SHP77 treated with DMSO at 0.1 percent for 48 hours (cell line): ENCODE results near the gene SMIM35.
"Not testable (repeated sequence)": the region's sequence is repeated elsewhere in the genome, so short reads cannot be mapped to it uniquely, and the experiment has no call there.

Experiments
- DNase-seq: peaks from one replicate; lab custom pipeline; 2025; lab: John Stamatoyannopoulos, UW

Gene SMIM35

DNA sequence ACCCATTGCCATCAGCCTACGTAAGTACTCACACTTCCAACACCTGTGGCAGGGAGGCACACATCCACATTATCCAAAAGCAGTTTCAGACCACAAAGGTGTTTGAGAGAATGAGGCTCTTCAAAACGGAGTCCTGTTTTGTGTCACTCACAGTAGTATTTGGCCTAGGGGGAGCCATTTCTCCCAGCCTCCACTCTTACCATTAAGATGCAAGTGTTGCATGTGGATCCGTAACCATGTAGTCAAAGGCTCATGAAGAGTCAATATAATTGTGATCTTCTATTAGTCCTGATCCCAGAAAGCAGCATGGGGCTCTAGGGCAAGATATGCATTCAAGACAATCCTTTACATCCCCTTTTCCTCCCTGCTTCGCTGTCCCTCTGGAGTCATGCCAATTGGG lies 59.1 kb downstream of the SMIM35 start:
- no peak for DNase-seq

DNA sequence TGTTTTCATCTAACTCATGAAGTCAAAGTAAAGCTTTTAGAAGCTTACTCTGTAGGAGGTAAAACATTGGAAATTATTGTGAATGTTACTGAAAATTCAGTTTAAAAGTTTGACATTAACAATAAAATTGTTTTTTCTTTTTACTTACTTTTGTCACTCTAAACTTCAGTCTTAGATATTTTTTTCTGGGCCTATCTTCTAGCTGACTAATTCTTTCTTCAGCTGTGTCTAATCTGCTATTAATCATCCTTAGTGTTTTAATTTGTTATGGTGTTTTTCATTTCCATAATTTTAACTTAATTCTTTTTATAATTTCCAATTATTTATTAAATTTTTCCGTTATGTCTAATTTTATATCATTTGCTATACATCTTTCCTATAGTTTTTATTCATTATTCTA lies 65.6 kb downstream of the SMIM35 start:
- no peak for DNase-seq

DNA sequence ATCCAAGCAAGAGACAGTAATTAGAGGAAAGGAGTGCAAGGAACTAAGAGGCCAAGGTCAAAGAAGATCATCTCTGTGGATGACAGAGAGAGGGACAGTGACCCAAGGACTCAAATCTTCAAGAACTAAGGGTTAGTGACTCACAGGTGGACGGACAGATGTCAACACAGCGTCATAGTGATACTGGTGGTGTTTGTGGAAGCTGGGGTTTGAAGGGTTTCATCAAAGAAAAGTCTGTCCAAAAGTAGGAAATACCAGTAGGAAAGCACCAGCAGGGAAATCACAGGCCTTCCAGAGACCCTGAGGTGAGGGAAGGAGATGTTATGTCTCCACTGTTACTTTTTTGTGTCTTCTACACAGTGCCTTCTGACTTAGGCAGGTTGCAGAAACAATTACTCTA lies 68.4 kb downstream of the SMIM35 start:
- no peak for DNase-seq

DNA sequence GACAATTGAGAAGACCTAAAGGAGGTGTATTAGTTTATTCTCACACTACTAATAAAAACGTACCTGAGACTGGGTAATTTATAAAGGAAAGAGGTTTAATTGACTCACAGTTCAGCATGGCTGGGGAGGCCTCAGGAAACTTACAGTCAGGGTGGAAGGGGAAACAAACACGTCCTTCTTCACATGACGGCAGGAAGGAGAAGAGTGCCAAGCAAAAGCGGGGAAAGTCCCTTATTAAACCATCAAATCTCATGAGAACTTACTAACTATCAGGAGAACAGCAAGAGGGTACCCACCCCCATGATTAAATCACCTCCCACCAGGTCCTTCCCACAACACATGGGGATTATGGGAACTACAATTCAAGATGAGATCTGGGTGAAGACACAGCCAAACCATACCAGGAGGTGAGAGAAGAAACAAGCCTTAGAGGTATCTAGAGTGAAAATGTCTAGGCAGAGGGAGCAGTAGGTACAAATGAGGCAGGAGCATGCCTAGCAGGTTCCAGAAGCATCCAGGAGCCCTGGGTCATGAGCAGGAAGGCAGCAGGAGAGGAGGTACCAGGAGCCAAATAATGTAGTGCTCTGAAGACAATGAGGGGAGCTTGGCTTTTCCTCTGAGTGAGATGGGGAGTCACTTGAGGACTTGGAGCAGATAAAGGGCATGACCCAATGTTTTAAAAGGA lies 69.0 kb downstream of the SMIM35 start:
- DNase-seq, result no peak

GRCh38 chr11:118017111-118017510 lies 69.7 kb downstream of the SMIM35 start:
- no peak for DNase-seq

DNA sequence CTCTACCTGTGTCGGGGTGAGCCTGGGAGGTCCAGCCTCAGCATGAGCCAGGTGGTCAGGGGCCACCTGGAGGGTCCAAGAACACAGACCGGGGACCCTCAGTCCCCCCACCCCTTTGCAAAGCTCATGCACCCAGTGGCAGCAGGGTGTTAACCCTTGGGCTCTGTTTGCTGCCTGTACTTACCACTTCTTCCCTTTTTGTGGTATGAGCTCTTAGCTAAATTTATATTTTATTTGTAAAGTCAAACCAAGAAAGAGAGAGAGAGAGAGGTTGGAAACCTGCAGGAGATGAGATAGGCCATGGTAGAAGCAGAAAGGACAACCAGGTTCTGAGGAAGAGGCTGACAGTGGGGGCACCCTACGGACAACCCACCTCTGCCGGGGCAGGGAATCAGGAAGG lies 70.7 kb downstream of the SMIM35 start:
- DNase-seq, result no peak

DNA sequence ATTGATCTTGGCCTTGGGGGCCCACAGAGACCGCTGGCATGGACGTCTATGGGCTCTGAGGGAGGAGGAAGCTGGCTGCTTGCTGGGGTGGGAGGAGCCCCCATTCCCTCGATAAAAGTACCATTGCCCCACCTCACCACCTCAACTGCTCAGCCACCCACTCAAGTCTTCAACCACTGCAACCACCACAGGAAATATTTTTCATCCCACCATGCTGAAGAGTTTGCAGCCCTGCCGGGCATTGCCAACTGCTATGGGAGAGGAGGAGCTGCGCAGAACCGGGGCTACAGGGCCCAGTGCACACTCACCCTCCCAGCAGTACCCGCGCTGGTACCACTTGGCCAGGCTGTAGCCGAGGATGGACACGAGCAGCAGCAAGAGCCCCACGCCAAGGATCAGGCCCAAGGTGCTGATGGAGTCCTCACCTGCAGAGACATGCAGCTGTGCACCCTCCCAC lies 71.3 kb downstream of the SMIM35 start:
- no peak for DNase-seq

DNA sequence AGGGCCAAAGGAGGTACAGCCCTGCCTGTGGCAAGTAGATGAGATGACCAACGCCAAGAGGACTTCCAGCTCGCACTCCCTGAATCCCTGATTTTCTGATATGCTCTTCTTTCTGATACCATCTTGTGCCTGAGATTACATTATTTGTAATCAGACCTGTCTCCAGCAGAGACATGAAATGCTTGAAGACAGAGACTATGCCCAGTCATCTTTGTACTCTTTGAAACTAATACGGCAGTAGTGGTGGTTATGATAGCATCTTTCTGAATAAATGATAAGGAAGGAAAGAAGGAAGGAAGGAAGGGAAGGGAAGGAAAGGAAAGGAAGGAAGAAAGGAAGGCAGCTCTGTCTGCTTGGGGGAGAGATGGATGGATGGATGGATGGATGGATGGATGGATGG lies 72.7 kb downstream of the SMIM35 start:
- DNase-seq, result no peak

DNA sequence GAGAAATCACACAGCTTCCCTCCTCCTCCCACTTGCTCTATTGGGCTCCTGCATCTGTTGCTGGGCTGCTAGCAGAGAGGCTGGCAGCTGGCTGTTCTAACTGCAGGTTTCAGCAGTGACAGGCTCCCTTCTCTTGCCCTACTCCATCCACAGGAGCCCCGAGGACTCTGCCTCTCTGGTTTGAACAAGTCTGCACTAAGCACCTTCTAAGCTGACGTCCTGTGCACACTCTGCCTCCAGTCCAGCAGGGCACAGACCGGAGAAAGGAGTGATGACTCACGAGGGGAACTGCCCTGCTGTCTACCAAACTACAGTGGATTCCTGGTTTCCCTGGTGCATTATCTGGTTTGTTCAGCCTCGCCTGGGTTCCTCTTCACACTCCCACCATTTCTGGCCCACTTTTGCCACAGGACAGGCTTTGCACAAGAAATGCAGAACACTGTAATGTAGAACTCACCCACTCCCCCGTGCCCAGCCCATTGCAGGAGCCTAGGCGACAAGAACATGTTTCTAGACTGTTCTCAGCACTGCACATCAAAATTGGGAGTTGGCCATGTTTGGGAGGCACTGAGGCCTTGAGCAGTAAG lies 74.6 kb downstream of the SMIM35 start:
- no peak for DNase-seq

DNA sequence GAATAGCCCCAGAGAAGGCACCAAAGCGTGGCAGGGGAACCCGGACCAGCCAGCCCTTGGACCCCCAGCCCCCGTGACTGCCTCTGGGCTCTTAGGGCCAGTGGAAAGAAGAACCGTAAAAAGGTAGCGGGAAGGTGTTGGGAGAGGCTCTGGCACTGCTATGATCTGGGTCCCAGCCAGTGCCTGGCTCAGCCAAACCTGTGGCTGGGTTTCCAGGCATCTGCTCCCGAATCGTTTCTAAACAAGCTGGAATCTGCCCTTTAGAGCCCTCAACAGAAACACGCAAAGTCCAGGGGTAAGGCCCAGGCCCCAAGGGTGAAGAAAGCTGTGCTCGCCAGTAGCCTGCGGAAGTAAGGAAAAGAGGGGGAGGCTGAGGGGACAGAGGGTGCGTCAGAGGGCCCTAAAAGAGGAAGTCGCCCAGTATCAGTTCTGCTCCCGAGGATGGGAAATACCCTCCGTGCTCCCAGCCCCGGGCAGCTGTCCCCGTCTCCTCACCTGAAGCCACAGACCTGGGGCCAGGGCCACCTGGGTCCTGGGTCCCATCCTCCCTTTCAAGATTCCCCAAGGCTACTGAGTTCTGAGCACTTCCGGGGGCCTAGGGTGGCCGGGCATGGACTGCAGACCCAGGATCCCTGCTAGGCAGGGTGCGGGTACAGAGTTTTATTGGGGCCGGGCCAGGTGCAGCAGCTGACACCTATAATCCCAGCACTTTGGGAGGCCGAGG lies 75.9 kb downstream of the SMIM35 start:
- no peak for DNase-seq

DNA sequence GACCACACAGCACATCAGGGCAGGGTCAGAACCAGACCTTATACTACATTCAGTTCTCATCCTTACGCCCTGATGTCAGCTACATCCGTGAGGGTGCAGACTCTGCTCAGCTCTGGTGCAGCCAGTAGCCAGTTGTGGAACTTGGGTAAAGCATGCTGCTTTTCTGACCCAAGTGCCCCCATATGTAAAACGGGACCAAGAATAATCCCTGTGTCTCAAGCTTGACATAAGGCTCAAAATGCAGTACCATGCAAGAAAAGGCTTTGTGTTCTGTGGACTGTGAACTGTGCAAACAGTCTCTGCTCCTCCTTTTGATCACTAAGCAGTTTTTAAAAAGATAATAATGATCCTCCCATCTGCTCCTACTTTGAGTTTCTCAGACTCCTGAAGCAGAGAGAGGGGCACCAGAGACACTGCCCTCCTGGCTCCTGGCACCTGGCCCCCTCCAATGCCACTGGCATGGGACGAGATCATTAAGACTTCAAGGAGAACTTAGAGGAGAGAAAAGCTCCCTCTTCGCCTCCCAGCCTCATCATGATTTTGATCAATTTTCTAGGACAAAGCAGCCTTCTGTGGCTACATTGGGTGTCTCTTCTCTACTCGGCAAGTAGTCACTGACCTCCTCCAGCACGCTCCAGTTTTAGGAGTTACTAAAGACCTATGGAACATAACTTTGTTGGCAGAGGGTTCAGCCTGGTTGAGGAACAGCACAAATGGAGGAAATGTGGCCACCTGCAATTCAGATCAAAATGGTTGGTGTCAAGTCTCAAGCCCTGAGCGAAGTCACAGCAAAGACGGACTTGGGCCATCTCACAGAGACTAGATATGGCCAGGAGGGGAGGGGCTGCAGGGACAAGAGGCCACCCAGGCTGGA lies 76.7 kb downstream of the SMIM35 start:
- DNase-seq, result no peak

GRCh38 chr11:118008271-118008911 lies 78.4 kb downstream of the SMIM35 start:
- no peak for DNase-seq

- not testable (repeated sequence) for DNase-seq
These were observed 79.0 kb downstream of the SMIM35 start for GRCh38 chr11:118007563-118008270.

- DNase-seq, result no peak
These were observed 79.7 kb downstream of the SMIM35 start for GRCh38 chr11:118007040-118007439.

DNA sequence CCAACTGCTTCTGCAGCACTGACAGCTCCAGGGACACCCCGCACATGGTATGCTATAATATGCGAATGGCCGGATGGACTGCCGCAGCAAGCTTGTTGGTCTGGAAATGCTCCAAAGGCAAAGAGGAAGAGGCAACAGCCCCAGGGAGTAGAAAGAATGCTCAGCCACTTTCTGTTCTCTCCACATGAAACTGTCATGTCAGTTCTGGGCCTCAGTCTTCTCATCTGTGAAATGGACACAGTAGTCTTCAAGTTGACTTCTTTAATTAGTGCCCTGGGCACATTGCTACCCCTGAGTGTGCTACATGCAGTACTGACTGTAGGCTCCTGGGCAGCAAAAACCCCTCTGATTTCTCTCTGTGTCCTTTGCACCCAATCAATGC lies 80.6 kb downstream of the SMIM35 start:
- DNase-seq, result no peak

- DNase-seq, result no peak
These were observed 81.3 kb downstream of the SMIM35 start for GRCh38 chr11:118005224-118006152.

DNA sequence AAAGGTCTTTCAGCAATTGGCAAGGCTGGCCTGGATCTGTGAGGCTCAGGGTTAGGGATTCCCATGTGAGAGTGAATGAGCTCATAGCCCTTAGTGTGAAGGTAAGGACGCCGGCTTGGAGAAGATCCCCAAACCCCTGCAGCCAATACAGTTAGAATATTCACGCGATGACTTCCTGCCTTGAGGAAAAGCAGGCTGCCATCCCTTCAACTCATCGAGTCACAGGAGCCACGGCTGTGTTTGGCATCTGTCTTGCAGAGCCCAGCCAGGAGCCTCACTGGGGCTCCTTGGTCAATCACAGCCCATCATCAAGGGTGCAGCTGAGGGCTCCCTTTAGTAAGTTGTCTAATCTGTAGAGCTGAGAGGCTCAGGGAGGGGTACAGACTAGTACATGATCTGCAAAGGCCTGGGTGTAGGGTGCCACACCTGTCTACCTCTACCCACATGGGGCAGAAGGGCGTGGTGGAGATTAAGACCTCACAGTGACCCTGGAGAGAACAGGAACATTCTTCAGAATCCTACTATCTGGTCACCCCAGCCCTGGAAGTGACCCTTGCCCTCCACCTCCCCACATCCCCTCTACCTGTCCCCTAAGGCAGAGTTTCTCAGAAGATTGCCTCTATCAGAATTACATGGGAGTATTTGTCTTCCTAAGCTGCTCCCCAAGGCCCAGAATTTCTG lies 82.1 kb downstream of the SMIM35 start:
- DNase-seq, result no peak

- DNase-seq, result no peak
These were observed 83.3 kb downstream of the SMIM35 start for GRCh38 chr11:118003456-118003855.
